Measurements from ENCODE around the gene BRD3OS.

The BRD3OS gene

DNA sequence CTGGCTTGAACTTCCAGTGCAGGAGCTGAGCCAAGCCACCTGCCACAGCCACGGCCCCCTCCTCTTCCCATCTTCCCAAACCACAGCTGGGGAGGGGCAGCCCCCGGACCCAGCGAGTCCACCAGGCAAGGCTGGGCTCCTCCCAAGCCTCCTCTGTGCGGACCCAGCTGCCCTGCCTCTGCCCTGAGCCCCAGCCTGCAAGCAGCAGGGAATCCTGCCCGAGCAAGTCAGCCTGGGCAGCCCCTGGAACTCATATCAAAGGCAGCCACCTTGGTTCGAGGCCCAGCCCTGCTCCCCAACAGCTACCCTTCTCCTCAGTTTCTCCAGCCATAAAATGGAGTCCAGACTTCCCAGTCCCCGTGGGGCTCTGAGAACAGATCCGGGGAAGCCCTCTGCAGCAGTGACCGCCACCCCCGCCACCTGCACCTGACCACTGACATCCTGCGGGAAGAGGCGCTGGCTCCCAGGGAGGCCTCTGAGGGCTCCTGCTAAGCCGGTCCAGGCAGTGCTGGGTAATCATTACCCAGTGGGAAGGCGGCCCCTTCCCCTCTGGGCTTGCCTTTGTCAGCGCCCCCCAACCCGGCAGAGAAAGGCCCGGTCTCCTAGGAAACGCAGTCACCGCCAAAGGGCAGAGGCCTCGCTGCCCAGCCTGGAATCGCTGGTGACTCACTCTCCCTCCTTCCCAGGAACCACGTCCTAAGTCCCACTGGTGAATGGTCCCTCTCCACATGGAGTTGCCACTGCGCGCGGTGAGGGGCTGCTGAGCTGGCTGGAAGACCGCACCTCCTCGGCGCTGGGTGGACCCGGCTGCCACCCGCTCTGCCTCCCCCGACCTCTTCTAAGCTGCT is 34.7 kb upstream of the BRD3OS start:
- TF ChIP-seq, protein P1, sequence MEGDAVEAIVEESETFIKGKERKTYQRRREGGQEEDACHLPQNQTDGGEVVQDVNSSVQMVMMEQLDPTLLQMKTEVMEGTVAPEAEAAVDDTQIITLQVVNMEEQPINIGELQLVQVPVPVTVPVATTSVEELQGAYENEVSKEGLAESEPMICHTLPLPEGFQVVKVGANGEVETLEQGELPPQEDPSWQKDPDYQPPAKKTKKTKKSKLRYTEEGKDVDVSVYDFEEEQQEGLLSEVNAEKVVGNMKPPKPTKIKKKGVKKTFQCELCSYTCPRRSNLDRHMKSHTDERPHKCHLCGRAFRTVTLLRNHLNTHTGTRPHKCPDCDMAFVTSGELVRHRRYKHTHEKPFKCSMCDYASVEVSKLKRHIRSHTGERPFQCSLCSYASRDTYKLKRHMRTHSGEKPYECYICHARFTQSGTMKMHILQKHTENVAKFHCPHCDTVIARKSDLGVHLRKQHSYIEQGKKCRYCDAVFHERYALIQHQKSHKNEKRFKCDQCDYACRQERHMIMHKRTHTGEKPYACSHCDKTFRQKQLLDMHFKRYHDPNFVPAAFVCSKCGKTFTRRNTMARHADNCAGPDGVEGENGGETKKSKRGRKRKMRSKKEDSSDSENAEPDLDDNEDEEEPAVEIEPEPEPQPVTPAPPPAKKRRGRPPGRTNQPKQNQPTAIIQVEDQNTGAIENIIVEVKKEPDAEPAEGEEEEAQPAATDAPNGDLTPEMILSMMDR (IDR thresholded peaks at IDR 0.05; ENCODE audit: insufficient read depth, low read depth, low read length, missing control alignments) = no peak
- peak overlapping the region; percentile 69 for H3K4me3 ChIP-seq (ENCODE audit: low read length)
- DNase-seq (ENCODE audit: low read depth) = peak; percentile 68

DNA sequence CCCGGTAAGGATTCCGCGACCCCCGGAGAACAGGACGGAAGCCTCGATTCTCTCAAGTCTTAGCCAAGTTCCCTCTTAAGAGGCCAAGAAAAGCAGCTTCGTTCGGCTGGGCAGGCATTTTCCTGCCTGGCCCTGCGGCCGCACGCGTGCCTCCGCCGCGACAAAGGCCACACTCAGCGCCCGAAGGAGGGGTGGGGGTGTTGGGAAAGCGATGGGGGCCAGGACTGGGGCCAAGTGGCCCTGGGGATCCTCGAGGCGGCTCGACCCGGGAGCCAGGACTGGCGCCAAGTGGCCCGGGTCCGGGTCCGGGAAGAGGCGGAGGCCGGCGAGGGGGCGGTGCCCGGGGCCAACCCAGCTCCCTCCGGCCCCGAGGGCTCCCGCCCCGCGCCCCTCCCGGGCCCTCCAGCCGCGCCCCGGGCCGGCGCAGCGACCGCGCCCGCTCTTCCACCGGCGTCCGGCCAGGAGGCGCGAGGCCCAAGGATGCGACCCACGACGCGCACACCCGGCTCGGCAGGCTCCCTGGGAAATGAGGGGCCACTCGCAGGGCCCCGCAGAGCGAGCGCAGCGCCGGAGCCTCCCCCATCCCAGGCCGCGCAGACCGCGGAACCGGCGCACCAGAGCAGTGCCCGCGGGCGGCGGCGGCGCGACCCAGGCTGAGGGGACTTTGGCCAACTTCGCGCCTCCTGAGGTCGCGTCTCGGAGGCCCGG is 33.9 kb upstream of the BRD3OS start:
- no peak for DNase-seq (ENCODE audit: low read depth)
- H3K4me3 ChIP-seq (ENCODE audit: low read length) = peak overlapping the region; percentile 69
- TF ChIP-seq, protein P1 (IDR thresholded peaks at IDR 0.05; ENCODE audit: insufficient read depth, low read depth, low read length, missing control alignments) = no peak

- TF ChIP-seq, protein P1 (IDR thresholded peaks at IDR 0.05; ENCODE audit: insufficient read depth, low read depth, low read length, missing control alignments) = no peak
- H3K4me3 ChIP-seq (ENCODE audit: low read length) = peak within 1 kb of the TSS; percentile 69
- DNase-seq (ENCODE audit: low read depth) = peak; percentile 60
Observed at GRCh38 chr9:133991964-133992779, 33.1 kb upstream of the BRD3OS start, which contains the start of gene VAV2. VAV2 (minus strand) TSS chr9:133992324; CDS start chr9:133992278, 46 bp downstream.

DNA sequence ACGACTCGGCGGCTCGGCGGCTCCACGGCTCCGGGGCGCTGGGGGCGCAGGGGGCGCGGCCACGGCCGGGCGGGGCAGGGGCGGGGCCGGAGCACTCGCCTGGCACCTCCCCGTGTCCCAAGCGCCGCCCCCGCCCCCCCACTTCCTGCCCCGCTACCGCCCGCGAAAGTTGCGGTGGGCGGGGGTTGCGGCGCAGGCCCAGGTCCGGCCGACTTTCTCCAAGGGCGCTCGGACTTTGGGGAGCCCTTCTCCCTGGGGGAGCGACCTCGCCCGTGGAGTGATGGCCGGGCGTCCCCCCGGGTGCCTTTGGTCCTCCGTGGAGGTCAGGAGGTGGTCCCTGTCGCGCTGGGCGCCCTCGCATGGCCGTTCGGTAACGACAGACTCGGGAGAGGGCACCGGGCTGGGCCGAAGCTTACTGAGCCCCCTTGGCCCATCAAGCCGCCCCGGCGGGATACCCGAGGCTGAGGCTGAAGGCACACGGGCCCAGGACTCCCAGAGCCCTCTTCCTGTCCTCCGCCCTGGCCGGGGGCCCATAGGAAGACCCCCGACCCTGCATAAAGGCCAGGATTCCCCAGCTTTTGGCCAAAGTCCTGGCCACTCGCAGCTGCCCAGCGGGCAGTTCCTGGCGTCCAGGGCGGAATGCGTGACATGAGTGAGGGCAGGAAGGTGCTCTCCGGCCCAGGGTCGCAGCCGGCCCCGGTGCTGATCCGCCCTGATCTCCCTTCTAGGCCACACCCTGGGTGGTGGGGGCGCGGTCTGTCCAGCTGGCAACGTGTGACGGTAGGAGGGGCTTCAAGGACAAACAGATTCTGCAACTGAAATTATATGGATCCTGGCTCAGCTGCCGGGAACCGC is 32.3 kb upstream of the BRD3OS start:
- DNase-seq (ENCODE audit: low read depth) = peak; percentile 92
- TF ChIP-seq, protein P1 (IDR thresholded peaks at IDR 0.05; ENCODE audit: insufficient read depth, low read depth, low read length, missing control alignments) = peak; percentile 39
- H3K4me3 ChIP-seq (ENCODE audit: low read length) = peak overlapping the region; percentile 68

- DNase-seq (ENCODE audit: low read depth) = no peak
- peak overlapping the region; percentile 68 for H3K4me3 ChIP-seq (ENCODE audit: low read length)
- TF ChIP-seq, protein P1 (IDR thresholded peaks at IDR 0.05; ENCODE audit: insufficient read depth, low read depth, low read length, missing control alignments) = no peak
Observed at GRCh38 chr9:133993635-133994253, 31.5 kb upstream of the BRD3OS start.

All from epithelial cell of esophagus (primary cell).